ENCODE data around the gene CFB. TPM values are rescaled to one million over a fixed set of nuclear protein-coding genes. Genes with fewer than 3 reads are reported as not detected.
"Not testable (repeated sequence)": the region's sequence is repeated elsewhere in the genome, so short reads cannot be mapped to it uniquely, and the experiment has no call there.

Gene CFB
- not detected in 2 replicates for total RNA-seq (2014; rRNA removed; shearing (Covaris generic))

GRCh38 chr6:31945507-31946369 lies at the start of gene CFB:
Gene CFB (plus strand): TSS chr6:31946095. CDS start chr6:31946222, 127 bp downstream.
- in situ Hi-C loops (cut with HindIII; ENCODE audit: low sequenced_read_pairs), result no loop called here

GRCh38 chr6:31896493-31896855 lies 49.4 kb upstream of the CFB start:
- in situ Hi-C loops (cut with HindIII; ENCODE audit: low sequenced_read_pairs), result no loop called here
- no peak for DNase-seq (ENCODE audit: low spot score)

More at GRCh38 chr6:31945507-31946369, at the start of gene CFB:
- DNase-seq (ENCODE audit: low spot score), result no peak

- in situ Hi-C loops (cut with HindIII; ENCODE audit: low sequenced_read_pairs), result no loop called here
- DNase-seq (ENCODE audit: low spot score), result no peak
Observed at GRCh38 chr6:31896856-31897611, 48.9 kb upstream of the CFB start.

GRCh38 chr6:31897612-31898382 lies 48.1 kb upstream of the CFB start, which contains the start of gene EHMT2:
Gene EHMT2 (minus strand): TSS chr6:31897698. CDS start chr6:31897677, 21 bp downstream.
- in situ Hi-C loops (cut with HindIII; ENCODE audit: low sequenced_read_pairs), result no loop called here
- DNase-seq (ENCODE audit: low spot score), result peak; percentile 91

- in situ Hi-C loops (cut with HindIII; ENCODE audit: low sequenced_read_pairs), result no loop called here
- peak; percentile 90 for DNase-seq (ENCODE audit: low spot score)
Observed at GRCh38 chr6:31898383-31899011, 47.4 kb upstream of the CFB start.

GRCh38 chr6:31899215-31899614 lies 46.7 kb upstream of the CFB start:
- DNase-seq (ENCODE audit: low spot score), result no peak
- in situ Hi-C loops (cut with HindIII; ENCODE audit: low sequenced_read_pairs), result no loop called here

- in situ Hi-C loops (cut with HindIII; ENCODE audit: low sequenced_read_pairs), result no loop called here
Observed at GRCh38 chr6:31899882-31900722, 45.8 kb upstream of the CFB start.

GRCh38 chr6:31900917-31901414 lies 44.9 kb upstream of the CFB start:
- peak; percentile 48 for DNase-seq (ENCODE audit: low spot score)
- in situ Hi-C loops (cut with HindIII; ENCODE audit: low sequenced_read_pairs), result no loop called here

More at GRCh38 chr6:31899882-31900722, 45.8 kb upstream of the CFB start:
- no peak for DNase-seq (ENCODE audit: low spot score)

- peak; percentile 66 for DNase-seq (ENCODE audit: low spot score)
- in situ Hi-C loops (cut with HindIII; ENCODE audit: low sequenced_read_pairs), result no loop called here
Observed at GRCh38 chr6:31901415-31901952, 44.4 kb upstream of the CFB start.

- in situ Hi-C loops (cut with HindIII; ENCODE audit: low sequenced_read_pairs), result no loop called here
Observed at GRCh38 chr6:31901953-31902643, 43.8 kb upstream of the CFB start, which contains the start of gene ZBTB12. Gene ZBTB12 (minus strand): TSS chr6:31902086. CDS start chr6:31901305, 781 bp downstream.

GRCh38 chr6:31903957-31904356 lies 41.9 kb upstream of the CFB start:
- in situ Hi-C loops (cut with HindIII; ENCODE audit: low sequenced_read_pairs), result no loop called here
- no peak for DNase-seq (ENCODE audit: low spot score)

More at GRCh38 chr6:31901953-31902643, 43.8 kb upstream of the CFB start, which contains the start of gene ZBTB12:
- peak; percentile 97 for DNase-seq (ENCODE audit: low spot score)

- no peak for DNase-seq (ENCODE audit: low spot score)
- in situ Hi-C loops (cut with HindIII; ENCODE audit: low sequenced_read_pairs), result no loop called here
Observed at GRCh38 chr6:31905041-31905440, 40.9 kb upstream of the CFB start.

- in situ Hi-C loops (cut with HindIII; ENCODE audit: low sequenced_read_pairs), result no loop called here
- no peak for DNase-seq (ENCODE audit: low spot score)
Observed at GRCh38 chr6:31906122-31906521, 39.8 kb upstream of the CFB start.

GRCh38 chr6:31906727-31907126 lies 39.2 kb upstream of the CFB start:
- in situ Hi-C loops (cut with HindIII; ENCODE audit: low sequenced_read_pairs); DNase-seq (ENCODE audit: low spot score): not testable (repeated sequence)

- DNase-seq (ENCODE audit: low spot score), result no peak
- in situ Hi-C loops (cut with HindIII; ENCODE audit: low sequenced_read_pairs), result no loop called here
Observed at GRCh38 chr6:31907158-31907813, 38.6 kb upstream of the CFB start.

- DNase-seq (ENCODE audit: low spot score); in situ Hi-C loops (cut with HindIII; ENCODE audit: low sequenced_read_pairs): not testable (repeated sequence)
Observed at GRCh38 chr6:31908255-31908654, 37.6 kb upstream of the CFB start.
